HG03378 (cell line): ENCODE results near the gene SLC45A3.
"Not testable (repeated sequence)": the region's sequence is repeated elsewhere in the genome, so short reads cannot be mapped to it uniquely, and the experiment has no call there.

Experiments
- ATAC-seq: cut with Tn5 transposase; IDR thresholded peaks from one replicate; pipeline ENCODE4 v1.9.1; 2021; ENCODE audit warnings: mild to moderate bottlenecking, moderate library complexity; ENCODE audit not compliant: unreplicated experiment

The SLC45A3 gene

DNA sequence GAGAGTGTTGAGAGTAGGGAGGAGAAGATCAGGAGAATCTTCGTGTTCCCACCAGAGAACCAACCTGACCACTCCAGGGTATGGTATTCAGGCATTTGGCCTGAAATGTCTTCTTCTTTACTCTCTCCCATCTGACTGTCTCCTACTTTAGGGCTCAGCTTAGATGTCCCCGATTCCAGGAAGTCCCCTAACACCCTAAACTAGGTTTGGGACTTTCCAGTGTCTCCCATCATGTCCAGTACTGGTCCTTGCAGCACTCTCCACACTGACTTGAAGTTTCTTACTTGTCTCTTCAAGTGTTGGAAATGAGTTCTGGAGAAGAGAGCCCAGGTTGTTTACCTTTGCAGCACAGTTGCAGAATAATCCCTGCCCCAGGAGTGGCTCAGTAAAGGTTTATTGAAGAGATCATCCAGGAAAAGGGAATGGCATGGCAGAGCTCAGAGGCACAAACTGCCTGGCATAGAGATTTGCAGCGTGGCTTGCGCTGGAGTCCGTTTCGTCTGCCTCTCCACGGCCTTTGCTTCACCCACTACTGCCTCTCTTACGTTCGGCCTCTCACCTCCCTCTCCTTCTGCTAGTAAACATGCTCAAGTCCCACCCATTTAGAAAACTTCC lies 42.3 kb downstream of the SLC45A3 start:
- ATAC-seq = no peak

DNA sequence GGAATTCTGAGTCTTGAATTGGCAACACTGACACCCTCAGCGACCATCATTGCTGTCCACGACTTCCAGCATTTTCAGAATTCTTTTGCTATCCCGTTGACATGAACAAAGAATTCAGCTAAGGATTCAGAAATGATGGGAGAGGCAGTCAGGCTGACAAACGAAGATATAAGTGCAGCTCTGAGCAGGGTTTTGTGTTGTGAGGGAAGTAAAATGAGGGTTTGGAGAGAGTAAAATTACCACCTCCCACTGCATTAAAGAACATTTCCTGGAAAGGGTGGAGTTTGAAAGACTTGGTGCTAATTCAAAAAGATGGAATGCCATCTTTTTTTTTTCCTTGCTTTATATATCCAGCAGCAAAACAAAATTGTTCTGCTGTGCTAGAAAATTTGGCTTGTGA lies 43.6 kb downstream of the SLC45A3 start:
- no peak for ATAC-seq

DNA sequence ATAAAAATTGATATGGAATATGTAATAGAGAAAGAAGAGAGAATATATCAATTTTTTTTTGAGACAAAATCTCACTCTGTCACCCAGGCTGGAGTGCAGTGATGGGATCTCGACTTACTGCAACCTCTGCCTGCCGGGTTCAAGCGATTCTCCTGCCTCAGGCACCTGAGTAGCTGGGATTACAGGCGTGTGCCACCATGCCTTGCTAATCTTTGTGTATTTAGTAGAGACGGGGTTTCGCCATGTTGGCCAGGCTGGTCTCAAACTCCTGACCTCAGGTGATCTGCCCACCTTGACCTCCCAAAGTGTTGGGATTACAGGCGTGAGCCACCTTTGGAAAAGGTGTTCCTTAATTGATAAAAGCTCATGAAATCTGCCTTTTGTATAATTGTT lies 44.2 kb downstream of the SLC45A3 start:
- not testable (repeated sequence) for ATAC-seq

DNA sequence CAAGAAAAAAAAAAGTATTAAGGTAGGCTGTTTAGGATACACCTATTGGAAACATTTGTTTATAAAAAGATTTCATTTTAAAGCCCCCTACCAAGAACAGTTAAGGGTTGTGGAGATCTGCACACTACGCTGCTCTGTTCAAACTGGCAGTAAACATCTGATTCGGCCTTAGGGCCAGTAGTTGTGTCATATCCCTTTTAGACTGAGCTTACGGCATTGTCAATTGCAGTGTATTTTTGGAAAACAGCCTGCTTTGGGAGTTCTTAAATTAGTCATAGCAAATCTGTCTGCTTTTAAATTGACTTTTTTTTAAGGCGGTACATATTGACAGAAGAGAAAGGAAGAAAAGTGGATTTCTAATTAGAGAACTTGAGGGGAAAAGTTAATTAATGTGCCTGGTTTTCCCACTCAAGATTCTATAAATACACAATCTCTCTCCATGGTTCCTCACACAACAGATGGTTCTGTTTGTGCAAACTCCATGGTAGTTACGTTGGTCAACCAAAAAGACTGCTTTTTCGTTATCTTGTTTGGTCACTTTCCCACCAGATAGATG lies 46.8 kb downstream of the SLC45A3 start:
- no peak for ATAC-seq

DNA sequence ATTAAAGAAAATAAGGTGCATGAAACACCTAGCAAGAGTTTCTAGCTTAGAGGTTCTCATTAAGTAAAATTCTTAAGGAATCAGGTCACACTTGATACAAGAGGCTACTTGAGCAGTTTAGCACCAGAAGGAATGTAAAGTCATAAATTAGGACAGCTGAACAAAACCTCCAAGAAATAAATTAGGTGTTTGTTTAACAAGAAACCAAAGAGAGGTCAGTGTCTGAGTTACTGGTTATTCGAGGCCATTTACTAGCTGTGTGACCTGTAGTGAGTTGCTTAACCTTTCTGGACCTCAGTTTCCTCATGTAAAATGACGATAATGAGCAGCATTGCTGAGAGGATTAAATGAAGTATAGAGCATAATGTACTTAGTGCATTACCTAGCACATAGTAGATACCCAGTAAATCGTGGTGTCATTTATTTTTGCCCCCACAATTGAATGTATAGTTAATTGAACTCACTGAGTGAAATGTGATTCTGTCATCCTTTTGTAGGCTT lies 47.6 kb downstream of the SLC45A3 start:
- no peak for ATAC-seq

DNA sequence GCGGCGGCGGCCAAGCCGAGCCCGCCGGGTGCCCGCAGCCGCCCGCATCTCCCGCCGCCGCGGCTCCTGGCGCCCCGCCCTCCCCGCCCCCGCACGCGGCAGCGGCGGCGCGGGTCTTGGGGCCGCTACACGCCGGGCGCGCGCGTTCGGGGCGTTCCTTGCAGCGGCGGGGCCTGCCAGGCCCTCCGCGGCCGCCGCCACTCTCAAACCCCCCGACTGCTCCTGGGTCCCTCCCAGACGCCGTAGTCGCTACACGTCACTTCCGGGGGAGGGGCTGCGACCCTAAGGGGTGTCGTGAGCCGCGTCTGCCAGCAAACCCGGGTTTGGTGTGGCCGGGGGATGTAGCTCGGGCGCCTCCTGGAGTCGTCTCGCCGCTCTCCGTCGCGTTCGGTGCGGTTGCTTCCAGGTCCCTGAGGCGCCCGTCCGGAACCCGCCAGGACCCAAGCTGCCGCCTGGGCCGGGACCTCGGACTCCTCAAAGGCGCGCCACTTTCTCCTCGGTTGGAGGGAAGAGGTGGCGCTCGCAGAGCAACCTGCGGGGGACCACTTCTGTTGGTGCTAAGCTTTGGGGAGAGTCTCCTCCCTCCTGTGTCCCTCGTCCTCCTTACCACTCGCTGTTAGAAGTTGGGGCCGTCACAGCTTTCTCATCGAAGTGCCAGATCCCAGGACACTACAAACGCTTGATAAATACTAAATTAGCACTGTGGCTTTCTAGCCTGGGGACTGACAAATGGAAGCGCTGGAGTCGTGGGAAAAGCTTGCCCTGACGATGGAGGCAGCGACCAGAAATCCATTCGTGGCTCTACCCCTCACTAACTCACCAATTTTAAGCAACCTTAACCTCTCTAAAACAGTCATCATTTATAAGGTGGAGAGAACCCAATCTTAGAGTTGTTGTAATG lies 48.3 kb downstream of the SLC45A3 start, which contains the start of gene ELK4:
Gene ELK4, minus strand, starts transcription at position 244 of the 901 bp plus-strand sequence. CDS start 8,129 bp downstream, outside the sequence.
- ATAC-seq = peak; percentile 62

DNA sequence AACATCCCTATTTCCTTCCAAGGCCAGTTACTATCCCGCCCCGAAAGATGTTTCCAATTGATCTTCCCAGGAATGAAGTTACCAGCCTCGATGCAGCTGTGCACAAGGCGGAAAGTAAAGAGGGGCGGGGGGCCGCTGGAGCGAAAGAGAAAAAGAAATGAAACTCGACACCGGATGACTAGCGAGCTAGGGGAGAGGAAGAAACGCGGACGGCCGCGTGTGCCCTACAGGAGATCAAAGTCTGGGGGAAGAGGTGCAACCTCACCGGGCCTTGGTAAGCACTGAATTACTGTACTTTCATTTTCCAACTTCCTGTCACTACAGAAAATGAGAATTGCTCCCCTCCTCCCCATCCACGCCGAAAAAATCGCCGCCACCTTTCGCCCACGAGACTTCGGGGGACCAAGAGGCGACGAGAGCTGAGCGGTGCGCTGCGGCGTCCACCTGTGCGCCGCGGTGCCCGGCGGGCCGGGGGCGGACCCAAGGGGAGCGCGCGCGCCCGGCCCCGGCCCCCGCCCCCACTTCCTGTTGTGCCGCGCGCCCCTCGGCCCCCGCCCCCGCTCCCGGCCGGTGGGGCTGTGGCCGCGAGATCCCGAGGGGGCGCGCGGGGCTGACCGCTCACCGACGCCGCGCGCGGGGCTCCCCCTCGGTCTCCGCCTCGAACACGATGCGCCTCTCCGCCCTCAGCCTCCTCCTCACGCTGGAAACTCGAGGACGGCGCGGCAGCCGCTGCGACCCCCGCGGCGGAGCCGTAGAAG lies 49.1 kb downstream of the SLC45A3 start:
- ATAC-seq = peak; percentile 59

DNA sequence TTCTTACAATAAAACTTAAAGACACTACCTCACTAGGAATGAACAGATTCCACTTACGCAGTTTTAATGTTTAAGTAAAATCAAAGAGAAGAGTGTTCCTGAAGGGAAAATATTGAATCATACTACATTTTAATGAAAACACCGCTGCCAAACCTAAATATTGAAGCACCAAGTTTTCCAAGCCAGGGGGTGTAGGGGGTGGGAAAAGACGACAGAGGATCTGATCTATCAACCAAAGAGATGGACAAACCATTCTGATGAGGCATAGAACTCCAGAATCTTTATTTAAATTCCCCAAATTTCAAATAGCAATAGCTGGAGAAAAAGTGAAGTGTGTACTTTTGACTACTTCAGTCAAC lies 49.7 kb downstream of the SLC45A3 start:
- no peak for ATAC-seq

DNA sequence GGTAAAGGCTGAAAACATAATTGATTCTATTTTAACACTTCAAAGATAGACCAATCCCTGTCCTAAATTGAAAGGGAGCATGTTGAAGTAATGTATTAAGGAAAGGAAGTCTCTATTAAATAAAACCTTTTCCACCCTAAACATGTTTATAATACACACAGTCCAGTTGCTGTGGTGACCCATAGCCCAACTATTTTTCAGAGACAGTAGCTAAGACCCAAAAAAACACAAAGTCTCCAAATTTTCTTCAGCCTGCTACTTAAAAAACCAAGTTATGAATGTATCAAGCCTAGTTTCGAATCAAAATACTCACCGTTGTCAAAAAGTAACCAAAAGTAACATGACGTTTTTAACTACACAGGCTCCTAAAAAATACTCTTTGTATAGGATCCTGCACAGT lies 50.1 kb downstream of the SLC45A3 start:
- ATAC-seq = no peak

DNA sequence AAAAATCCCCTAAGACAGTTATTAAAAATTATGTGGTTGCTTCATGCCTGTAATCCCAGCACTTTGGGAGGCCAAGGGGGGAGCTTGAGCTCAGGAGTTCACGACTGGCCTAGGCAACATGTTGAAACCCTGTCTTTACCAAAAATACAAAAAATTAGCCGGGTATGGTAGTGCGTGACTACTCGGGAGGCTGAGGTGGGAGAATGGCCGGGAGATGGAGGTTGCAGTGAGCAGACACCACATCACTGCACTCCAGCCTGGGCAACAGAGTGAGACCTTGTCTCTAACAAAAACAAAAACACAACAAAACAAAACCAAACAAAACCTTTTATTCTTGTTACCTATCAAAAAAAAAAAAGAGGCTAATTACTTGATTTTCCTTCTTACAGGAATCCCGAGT lies 50.6 kb downstream of the SLC45A3 start:
- no peak for ATAC-seq

DNA sequence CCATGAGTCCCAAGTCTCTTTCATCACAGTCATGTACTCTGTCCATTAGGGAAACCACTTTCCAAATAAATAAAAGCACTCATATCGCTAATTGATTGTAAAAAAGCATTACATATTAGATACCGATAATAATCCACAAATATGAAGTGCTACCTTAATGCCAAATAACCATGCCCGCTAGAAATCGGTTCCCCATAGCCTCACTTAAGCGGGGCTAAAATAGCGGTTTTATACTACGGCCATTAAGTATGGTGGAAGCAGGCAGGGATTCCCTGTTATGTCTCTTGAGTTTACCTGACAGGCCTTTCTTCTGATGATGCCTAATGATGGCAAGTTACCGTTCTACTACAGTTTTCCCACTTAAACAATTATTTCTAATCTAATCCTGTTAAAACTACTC lies 52.4 kb downstream of the SLC45A3 start:
- ATAC-seq = no peak

DNA sequence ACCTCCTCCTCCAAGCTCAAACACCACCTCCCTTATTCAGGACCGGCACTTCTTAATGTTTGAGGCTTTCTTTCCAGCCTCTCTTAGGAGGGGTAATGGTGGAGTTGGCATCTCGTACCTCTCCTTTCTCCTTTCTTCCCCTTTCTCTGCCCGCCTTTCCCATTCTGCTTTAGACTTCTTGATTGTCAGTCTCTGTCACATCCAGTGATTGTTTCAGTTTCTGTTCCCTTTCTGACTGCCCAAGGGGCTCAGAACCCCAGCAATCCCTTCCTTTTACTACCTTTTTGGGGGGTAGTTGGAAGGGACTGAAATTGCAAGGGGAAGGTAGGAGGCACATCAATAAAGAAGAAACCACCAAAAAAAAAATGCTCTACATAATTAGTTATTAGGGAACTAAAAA lies 54.1 kb downstream of the SLC45A3 start:
- no peak for ATAC-seq

DNA sequence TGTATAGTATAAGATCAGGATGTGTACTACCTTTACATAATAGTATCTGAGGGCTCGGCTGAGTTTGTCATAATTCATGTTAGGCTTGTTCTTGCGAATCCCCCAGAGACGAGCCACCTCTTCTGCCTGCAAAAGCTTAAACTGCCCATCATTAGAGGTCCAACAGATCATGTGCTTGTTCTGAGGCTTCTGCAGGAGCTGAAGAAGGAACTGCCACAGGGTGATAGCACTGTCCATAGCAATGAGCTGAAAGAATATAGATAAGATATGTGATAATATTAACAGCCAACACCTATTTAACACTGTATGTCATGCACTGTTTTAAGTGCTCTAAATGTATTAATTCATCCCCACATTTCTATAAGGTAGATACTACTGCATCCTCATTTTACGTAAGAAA lies 56.7 kb downstream of the SLC45A3 start:
- ATAC-seq = no peak

DNA sequence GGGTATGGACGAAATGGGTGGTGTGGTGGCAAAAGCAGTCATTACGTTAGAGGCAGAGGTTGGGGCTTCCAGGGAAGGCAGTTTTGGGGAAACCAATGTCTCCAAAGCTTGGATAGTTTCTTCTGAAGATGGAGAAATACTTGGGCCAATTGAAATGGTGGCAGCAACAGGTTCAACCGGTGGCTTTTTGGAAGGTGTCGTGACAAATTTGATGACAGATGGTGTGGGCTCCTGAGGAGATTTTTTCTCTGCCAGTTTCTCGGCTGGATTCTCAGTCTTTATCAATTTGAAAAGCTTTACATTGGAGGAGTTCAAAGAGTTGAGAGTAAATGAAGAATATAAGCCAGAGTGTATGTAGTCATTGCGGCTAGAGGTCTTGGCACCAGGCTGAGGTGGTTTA lies 60.0 kb downstream of the SLC45A3 start:
- ATAC-seq = no peak

DNA sequence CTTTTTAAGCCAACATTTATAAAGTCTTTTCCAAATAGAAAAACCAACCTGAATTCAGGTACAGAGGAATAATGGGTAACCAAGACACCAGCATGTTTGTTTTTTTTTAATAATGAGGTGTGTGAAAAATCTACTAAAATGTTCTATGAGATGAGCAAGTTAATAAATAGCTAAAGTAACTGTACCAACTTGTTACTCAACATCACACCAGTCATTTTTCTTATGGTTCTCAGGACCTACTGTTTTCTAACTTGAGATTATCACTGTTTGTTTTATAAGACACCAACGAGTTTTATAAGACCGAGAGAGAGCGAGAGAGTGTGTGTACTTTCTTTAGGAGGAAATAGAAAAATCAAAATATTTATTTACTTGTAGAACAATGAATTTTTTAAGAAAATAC lies 60.9 kb downstream of the SLC45A3 start:
- ATAC-seq = no peak

DNA sequence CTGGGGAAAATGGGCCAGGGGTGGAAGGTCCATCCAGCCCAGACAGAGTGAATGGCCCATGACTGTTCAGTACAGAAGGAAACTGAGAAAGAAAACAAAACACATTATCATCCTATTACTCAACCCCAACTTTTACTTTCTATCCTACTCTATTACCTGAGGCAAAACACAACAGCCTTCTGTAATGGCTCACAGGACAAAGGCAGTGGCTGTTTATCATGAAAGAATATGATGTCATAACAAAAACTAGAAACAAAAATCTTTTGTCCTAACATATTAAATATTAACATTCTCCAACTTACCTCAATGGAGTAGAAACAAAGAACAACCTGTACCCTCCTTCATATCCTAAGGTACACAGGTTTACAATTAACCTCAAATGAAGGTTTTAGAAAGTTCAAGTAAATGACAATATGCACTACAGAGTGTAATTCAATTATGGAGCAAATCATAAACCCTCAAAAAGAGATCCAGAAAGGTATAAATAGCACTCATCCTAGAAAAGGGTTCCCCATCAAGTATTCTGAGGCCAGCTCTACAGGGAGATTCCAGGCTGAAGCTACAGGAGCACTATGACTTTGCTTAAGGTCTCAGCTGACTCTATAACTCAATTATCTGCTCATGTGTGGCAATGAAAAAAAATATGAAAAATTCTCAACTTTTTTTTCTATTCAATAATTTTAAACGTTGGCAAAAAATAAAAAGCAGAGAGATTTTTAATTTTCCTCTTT lies 63.6 kb downstream of the SLC45A3 start:
- peak; percentile 70 for ATAC-seq

DNA sequence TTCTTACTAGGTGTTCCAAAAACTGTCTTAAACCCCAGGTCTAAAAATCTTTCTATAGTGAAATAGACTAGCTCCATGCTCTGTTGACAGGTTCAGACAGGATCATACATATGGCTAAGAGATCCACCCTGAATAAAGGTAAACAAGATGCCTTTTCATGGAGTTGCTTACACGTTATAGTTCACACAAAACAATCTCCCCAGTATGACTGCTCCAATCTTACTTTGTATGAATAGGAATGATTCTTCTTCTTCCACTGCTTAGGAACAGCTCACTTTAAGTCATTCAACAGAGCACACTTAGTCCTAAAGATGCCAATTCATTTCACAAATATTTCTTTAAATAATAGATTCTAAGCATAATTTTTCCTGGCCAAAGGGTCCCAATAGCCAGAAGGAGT lies 64.5 kb downstream of the SLC45A3 start:
- no peak for ATAC-seq

DNA sequence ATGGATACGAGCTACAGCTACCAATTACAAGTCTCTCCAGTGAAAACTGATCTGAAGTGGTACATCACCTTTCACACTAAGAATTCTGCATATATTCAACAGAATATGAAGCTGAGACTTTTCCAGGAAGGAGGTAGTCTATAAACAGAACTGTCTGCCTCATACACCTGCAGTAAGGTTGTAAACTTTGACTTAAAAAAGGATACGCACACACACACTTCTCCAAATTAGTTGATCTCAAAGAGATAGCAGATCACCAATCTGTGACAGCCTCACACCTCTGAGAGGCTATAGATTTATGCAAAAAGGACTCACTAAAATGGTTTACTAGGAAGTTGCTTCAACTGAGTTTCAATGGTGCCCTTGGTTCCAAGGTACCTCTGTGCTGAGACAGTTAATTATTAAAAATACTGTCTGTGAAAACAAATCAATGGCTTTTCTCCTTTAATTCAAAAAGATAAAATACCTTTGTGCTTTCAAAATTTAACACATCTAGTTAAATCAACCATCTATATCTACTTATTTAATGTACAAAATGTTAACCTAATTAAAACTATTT lies 66.4 kb downstream of the SLC45A3 start:
- no peak for ATAC-seq

DNA sequence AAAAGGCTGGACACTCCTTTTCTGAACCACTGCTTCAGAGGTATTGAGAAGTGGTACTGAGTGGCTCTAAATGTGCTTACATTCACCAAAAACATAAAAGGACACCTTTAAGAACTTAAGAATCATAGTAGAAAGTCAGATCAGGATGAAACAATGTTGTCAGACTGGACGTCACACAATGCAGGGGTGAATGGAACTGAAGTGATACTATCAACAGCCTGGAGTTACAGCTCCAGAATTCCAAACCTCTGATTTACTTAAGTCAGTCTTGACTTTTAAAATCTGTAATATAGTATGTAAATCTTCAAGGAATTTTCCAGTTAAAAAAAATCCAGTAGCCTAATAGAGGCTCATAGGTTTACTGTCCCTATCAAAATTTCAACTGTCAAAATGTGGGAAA lies 67.8 kb downstream of the SLC45A3 start:
- ATAC-seq = no peak

DNA sequence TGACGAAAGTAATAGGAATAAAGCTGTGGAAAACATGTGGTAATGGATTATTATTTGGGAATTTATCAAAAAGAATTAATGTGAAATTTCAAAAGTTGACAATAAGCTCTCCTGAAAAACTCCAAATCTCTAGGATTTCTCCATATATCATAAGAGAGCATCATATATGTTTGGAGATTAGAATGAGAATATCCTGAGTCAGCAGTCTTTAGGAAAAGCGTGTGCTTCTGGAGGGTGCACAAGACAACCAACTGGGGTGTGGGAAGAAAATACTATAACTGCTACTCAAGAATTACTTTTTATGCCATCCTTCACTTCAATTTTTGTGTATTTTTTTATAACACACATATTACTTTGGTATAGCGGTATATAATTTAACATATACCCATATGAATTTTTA lies 68.2 kb downstream of the SLC45A3 start:
- no peak for ATAC-seq
